HG03521 (cell line): ENCODE results near the gene GBE1.

Source experiments
- ATAC-seq: cut with Tn5 transposase; IDR thresholded peaks from one replicate; pipeline ENCODE4 v1.9.1; 2021; ENCODE audit warnings: mild to moderate bottlenecking, moderate library complexity; ENCODE audit not compliant: unreplicated experiment

The GBE1 gene

DNA sequence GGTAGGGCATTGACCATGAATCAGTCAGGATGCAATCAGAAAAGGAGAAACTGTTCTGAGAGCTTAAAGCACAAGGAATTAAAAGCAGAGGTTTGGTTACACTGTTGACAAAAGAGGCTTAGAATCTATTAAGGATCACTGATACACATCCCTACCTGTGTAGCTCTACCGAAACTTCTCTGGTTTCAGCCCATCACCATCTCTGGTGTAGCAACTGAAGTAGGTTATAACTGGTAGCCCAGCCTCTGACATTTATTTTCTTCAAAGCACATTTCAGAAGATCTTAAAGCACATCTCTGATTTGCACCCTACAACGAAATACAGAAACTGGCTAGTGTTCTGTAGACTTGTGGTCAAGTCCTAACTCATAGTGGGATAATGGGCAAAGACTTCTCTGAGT lies 283.7 kb downstream of the GBE1 start:
- no peak for ATAC-seq

DNA sequence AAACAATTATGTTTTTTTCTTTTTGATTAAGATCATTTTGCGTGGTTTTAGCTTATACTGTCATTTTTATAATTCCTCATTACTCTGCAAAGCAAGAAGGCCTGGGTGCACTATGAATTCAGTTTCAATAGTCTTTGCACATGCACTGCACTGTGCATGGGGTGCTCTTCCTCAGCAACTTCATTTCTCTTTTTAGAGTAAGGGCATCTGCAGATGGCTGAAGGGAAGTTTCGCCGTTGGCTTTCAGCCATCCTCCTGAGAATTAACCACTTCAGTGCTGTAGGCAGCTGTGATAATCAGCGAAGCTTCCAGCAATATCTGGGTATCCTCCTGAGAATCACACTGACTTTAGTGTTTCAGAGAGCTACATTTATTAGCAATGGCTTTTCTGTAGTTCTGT lies 284.8 kb downstream of the GBE1 start:
- no peak for ATAC-seq

GRCh38 chr3:81472600-81473362 lies 288.7 kb downstream of the GBE1 start:
- no peak for ATAC-seq

- ATAC-seq: no peak
Observed at GRCh38 chr3:81470524-81471278, 290.7 kb downstream of the GBE1 start.

DNA sequence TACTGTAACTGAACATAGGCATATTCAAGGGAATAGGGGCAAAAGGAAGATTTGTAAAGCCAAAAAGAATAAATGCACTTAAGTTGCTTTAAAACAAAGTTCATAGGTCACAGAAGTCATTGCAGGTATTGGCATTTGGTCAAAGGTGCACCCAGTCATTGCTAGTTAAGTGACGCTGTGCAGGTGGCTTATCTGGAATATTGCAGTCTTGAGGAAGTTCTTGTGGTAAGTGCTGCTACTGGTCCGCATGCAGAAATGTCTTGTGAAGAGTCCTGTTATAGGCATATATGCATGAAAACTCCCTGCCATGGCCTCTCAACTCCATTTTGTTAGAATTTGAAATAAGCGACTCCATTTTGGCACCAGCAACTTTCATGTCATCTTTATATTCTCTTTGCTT lies 293.1 kb downstream of the GBE1 start:
- no peak for ATAC-seq

GRCh38 chr3:81466201-81466560 lies 295.3 kb downstream of the GBE1 start:
- no peak for ATAC-seq

DNA sequence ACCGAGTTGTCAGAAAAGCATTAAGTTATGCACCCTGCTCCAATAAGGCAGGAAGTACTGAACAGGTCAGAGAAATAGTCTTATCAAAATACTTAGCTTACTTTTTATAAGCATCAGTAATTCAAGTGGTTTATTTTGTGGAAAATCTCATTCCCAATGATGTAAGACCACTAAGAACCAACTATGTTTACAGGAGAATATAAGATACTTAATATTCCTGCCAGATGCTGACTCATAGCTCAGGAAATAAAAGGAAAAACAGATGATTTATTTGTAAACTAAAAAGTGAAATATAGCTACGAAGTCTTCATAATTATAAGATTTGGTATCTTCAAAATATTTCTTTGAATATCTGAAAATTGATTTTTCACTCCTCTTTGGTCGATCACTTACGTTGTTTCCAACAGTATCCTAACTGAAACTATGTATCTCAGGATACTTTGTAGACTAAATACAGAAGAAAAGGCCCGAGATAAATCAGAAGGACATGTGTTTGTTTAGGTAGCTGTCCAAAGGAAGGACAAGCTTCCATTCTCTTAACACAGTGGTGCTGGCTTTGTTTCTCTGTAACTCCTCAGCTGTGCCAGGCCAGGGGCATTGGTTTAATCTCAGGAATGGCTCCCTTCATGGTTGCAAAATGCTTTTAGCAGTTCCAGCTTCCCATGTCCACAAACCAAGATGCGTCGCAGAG lies 295.8 kb downstream of the GBE1 start:
- ATAC-seq: no peak

GRCh38 chr3:81463781-81464180 lies 297.7 kb downstream of the GBE1 start:
- no peak for ATAC-seq

GRCh38 chr3:81462921-81463320 lies 298.5 kb downstream of the GBE1 start:
- no peak for ATAC-seq

- no peak for ATAC-seq
Observed at GRCh38 chr3:81459733-81460132, 301.7 kb downstream of the GBE1 start.

GRCh38 chr3:81452418-81452817 lies 309.0 kb downstream of the GBE1 start:
- ATAC-seq: no peak

DNA sequence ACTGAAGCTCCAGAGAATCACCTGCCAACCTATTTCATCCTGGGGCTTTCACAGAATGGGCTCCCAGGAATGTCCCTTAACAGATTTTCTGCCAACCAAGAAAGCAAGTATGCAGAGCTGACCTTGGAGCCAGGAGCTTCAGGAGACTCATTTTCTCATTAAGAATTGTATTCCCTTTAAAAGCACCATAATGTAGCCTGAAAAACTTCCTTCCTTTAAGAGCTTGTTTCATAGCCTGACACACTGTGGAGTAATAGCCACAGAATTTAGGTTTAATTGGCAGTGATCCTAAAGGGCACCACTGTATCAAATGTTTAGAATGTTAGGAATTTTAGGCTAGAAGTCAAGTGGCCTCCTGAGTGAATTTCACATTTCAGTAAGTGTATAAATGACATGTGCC lies 309.8 kb downstream of the GBE1 start:
- no peak for ATAC-seq

DNA sequence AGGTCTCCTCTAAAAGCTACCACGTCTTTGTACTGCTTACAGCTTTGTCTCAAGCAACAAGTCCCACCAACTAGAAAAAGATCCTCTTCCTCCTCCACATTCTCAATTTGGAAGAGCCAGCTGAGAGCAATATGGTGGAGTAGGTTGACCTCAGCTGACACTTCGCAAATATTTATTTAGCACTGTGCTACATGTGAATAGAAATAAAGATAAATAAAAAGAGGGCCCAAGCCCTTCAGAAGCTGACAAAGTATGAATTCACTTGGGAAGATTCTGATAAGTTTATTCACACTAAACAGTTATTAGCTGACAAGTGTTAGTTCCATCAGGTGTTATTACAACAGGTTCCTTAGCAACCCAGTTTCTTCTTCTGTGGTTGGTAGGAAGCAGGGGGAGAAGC lies 310.3 kb downstream of the GBE1 start:
- no peak for ATAC-seq

GRCh38 chr3:81446806-81447205 lies 314.6 kb downstream of the GBE1 start:
- no peak for ATAC-seq

DNA sequence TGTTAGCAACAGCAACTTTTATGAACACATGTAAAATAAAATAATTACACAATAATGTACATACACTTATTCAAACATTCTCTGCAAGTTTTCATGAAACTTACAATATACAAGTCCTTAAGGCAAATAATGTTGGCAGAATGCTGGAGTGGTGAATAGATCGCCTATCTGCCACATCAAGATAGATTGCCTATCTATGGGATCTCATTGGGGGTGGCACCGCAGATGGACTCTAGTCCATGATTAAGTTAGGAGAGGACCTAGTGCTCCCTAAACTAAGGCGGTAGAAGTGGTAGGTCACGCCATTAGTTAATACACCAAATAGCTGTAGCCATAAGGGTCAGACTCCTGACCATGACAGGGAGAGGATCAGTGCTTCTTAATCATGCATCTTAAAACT lies 315.7 kb downstream of the GBE1 start:
- ATAC-seq: no peak

DNA sequence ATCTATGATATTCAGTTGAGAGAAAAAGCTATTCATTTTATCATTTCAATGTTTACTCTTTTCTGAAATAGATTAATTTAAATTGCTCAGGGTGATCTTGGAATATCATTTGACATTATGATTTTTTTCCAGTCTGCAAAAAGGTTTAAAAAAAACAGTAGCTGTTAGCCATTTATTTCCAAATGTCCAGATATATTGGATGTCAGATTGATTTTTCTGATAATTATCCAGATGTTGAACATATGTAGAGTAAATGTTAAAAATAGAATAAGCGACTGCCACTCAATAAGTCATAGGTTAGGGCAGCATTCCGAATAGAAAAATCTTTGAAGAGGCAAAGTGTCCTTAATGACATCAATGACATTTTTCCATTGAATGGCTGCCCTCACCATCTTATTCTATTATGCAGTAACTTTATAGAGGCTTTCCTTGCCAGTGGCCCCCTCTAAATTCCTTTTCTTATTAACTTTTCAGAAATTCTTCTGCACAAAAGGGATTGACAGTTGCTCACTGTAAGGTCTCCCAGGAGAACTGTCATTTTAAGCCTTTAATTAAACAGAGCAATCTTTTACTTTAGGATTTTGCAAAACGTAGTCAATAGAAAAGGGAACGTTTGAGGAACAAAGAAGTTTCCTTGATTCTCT lies 316.5 kb downstream of the GBE1 start:
- ATAC-seq: no peak

- no peak for ATAC-seq
Observed at GRCh38 chr3:81443958-81444357, 317.5 kb downstream of the GBE1 start.

DNA sequence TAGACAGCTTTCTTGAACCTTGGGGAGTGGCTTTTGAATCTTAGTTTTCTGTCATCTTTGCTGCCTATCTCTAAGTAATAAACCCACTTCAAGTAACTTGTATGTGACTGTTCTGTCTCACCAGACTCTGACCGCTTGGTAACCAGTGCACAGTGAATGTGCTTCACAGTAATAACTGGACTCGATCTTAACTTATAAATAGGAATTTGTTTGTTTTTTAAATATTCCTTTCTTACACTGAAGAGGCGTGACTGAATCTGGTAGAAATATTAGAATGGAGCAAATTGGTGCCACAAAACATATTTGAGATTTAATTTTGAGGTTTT lies 318.0 kb downstream of the GBE1 start:
- no peak for ATAC-seq

DNA sequence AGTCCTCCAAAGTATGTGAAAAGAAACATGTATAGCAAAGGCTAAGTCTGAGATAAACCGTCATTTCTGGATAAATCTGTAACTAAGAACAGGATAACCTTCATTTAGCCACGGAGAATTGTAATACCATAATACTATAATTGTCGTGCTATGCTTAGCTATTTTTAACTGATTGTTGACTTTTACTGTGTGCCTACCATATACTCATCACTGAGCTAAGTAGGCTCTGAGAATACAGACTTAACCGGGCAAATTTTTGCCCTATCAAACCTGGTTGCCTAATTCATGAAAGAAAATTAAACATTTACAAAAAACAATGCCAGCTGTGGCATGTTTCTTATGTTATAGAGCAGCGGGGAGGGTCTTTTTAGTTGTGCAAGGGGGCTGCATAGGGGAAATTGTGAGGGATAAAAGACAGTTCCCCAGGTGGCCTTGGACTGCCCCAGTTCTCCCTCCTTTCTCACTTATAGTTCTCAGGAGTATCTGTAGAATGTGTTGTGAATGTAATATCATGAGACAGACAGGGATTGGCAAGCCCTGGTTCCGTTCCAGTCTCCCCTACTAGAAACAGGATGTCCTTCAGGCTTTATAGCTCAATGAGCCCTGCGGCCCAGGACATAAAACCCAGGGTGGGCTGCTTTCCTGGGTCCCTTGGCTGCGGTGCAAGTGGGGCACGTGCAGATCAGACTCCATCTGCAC lies 318.5 kb downstream of the GBE1 start:
- ATAC-seq: no peak

DNA sequence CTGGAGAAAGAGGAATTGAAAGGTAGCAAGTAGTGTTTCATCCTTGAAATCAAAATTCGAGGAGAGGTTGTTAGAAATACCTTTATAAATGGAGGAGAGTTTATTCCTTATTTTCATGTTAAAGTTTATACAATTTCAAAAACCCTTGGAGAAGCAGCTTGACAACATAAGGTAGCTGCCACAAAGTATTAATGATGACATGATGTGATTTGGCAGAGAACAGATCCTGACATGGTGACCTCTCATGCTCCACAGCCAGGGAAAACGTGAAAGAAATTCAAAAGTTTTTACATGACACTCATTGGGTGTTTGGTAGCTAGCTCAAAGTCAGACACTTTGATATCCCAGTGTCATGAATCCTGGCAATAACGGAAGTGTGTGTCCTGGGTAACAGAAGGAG lies 320.8 kb downstream of the GBE1 start:
- ATAC-seq: no peak
